Measurements from ENCODE around the gene KDM4B. TPM values are rescaled to one million over a fixed set of nuclear protein-coding genes. Genes with fewer than 3 reads are reported as not detected.

Gene KDM4B
- total RNA-seq, 1 experiment from 2014 or later = 35.9 TPM

GRCh38 chr19:5142725-5143097 lies 173.8 kb downstream of the KDM4B start:
- H3K27me3 ChIP-seq (ENCODE audit: insufficient read depth, low read length) = no peaks in the 10 kb centered on the region
- no peak overlapping the region for H3K4me3 ChIP-seq (replicated peaks in 1 of 2; ENCODE audit: low read depth in 1 of 2, low read length in 2 of 2)
- H3K79me2 ChIP-seq (ENCODE audit: insufficient read depth, low read length) = no peaks in the 10 kb centered on the region
- peaks cover 0 to 9% of the 10 kb centered on the region in 2 experiments; a peak in 3 of 4 replicates for H3K4me1 ChIP-seq (ENCODE audit: control insufficient read depth in 1 of 2, insufficient read depth in 2 of 2, low read length in 2 of 2)
- no peaks in the 10 kb centered on the region; a peak in 2 of 4 replicates for H3K36me3 ChIP-seq (ENCODE audit: control insufficient read depth in 1 of 2, insufficient read depth in 2 of 2, low read length in 2 of 2)
- no peak overlapping the region for H3K27ac ChIP-seq (ENCODE audit: low read depth, low read length)
- no peak for DNase-seq (ENCODE audit: low read depth, low spot score)
- no peak for ATAC-seq
- no peaks in the 10 kb centered on the region for H4K20me1 ChIP-seq (ENCODE audit: insufficient read depth)
- H3K9me2 ChIP-seq (ENCODE audit: insufficient read depth) = no peaks in the 10 kb centered on the region
- RAD21 ChIA-PET (ENCODE audit: low non-redundant PET in 1 of 2, low total read pairs in 2 of 2, uncharacterized antibody in 2 of 2, unreplicated experiment in 2 of 2) = no interaction called here
- H3K4me2 ChIP-seq (ENCODE audit: low read length) = no peak overlapping the region
- no TSS peak for BruUV-seq (replicated peaks)
- POLR2A ChIA-PET = no interaction called here
- H3K9me3 ChIP-seq (ENCODE audit: control insufficient read depth in 1 of 2, insufficient read depth in 1 of 2, low read depth in 1 of 2, low read length in 2 of 2) = no peaks in the 10 kb centered on the region
- CTCF ChIA-PET = no interaction called here
- TF ChIP-seq POLR2AphosphoS5 (IDR thresholded peaks at IDR 0.05; ENCODE audit: low read depth, low read length) (no peak), MAX (IDR thresholded peaks at IDR 0.05) (no peak), CTCF (IDR thresholded peaks at IDR 0.05 in 2 of 3, conservative IDR thresholded peaks at IDR 0.05 in 1 of 3; ENCODE audit: borderline replicate concordance in 1 of 3, insufficient read depth in 1 of 3, low read depth in 2 of 3, low read length in 2 of 3) (no peak), EZH2 (IDR thresholded peaks at IDR 0.05) (no peak), FOSL1 (IDR thresholded peaks at IDR 0.05; ENCODE audit: low read depth) (no peak), YY1 (IDR thresholded peaks at IDR 0.05; ENCODE audit: extremely low read depth, insufficient replicate concordance, low read depth, low read length) (no peak), RAD21 (IDR thresholded peaks at IDR 0.05; ENCODE audit: low read depth) (no peak), ZBTB33 (IDR thresholded peaks at IDR 0.05; ENCODE audit: extremely low read depth, insufficient replicate concordance, low read length) (no peak), REST (IDR thresholded peaks at IDR 0.05; ENCODE audit: low read depth) (no peak), SP1 (IDR thresholded peaks at IDR 0.05; ENCODE audit: low read depth) (no peak), CBX3 (IDR thresholded peaks at IDR 0.05; ENCODE audit: low read depth) (no peak), ZFX (IDR thresholded peaks at IDR 0.05) (no peak), ZNF274 (IDR thresholded peaks at IDR 0.05; ENCODE audit: low read depth, low read length) (no peak), ATF3 (IDR thresholded peaks at IDR 0.05) (no peak), SIN3A (IDR thresholded peaks at IDR 0.05; ENCODE audit: low read depth) (no peak), EGR1 (IDR thresholded peaks at IDR 0.05; ENCODE audit: low read depth) (no peak), EZH2phosphoT487 (IDR thresholded peaks at IDR 0.05; ENCODE audit: borderline replicate concordance) (no peak), SRF (IDR thresholded peaks at IDR 0.05; ENCODE audit: low read depth) (no peak), POLR2A (IDR thresholded peaks at IDR 0.05; ENCODE audit: borderline replicate concordance, extremely low read depth, insufficient read depth, insufficient read length) (no peak), JUND (IDR thresholded peaks at IDR 0.05) (no peak)
- H2AFZ ChIP-seq (ENCODE audit: low read depth, low read length, poor library complexity, severe bottlenecking) = no peak overlapping the region
- H3K9ac ChIP-seq (ENCODE audit: low read length) = no peak overlapping the region
- intact Hi-C loops (cut with micrococcal nuclease) = no loop called here

Data from HCT116 (cell line).